GM12874 (cell line): Measurements from ENCODE around the gene ARID5A.
A peak's percentile ranks its signal among the peaks of the same experiment; 100 is the strongest.

Experiments used
- TF ChIP-seq, protein P1 (sequence below): IDR thresholded peaks from 2 replicates; pipeline ENCODE4 v1.5.1; 2011; ENCODE audit warnings: low read depth, mild to moderate bottlenecking, control low read depth, low read length, moderate library complexity; ENCODE audit not compliant: insufficient read depth

Gene ARID5A

GRCh38 chr2:96549466-96549785 lies 12.9 kb downstream of the ARID5A start:
- TF ChIP-seq, protein P1, sequence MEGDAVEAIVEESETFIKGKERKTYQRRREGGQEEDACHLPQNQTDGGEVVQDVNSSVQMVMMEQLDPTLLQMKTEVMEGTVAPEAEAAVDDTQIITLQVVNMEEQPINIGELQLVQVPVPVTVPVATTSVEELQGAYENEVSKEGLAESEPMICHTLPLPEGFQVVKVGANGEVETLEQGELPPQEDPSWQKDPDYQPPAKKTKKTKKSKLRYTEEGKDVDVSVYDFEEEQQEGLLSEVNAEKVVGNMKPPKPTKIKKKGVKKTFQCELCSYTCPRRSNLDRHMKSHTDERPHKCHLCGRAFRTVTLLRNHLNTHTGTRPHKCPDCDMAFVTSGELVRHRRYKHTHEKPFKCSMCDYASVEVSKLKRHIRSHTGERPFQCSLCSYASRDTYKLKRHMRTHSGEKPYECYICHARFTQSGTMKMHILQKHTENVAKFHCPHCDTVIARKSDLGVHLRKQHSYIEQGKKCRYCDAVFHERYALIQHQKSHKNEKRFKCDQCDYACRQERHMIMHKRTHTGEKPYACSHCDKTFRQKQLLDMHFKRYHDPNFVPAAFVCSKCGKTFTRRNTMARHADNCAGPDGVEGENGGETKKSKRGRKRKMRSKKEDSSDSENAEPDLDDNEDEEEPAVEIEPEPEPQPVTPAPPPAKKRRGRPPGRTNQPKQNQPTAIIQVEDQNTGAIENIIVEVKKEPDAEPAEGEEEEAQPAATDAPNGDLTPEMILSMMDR: no peak

DNA sequence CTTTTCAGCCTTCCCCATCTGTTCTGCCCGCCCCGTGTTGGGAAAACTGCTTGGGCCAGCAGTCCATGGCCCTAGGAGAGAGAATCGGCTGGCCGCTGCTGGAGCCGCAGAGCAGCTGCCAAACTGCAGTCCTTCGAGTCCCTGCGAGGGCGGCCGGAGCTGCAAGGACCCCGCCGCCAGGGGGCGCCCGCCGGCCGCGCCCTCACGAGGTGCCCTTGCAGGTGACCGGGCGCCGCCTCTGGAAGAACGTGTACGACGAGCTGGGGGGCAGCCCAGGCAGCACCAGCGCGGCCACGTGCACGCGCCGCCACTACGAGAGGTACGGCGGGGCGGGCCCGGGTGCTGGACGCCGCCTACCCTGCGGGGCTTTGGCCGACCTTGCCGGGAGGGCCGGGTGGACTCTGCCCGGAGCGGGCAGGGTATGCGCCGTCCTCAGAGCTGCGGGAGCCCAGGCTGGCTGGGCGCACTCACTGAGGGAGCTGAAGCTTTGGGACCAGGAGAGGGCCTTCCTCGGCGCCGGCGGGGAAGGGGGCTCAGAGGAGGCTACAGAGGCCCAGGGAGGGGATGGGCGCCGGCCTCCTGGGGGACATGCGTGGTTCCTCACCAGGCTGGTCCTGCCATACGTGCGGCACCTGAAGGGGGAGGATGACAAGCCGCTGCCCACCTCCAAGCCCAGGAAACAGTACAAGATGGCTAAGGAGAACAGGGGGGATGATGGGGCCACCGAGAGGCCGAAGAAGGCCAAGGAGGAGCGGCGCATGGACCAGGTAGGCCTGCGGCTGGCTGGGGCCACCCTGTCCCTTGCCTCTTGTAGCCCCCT lies 13.6 kb downstream of the ARID5A start:
- TF ChIP-seq, protein P1: peak; percentile 23; the same call in 1 of the 2 replicates

GRCh38 chr2:96550787-96551604 lies 14.4 kb downstream of the ARID5A start:
- TF ChIP-seq, protein P1: no peak

- TF ChIP-seq, protein P1: no peak
These were observed 15.2 kb downstream of the ARID5A start for GRCh38 chr2:96551605-96552314.

DNA sequence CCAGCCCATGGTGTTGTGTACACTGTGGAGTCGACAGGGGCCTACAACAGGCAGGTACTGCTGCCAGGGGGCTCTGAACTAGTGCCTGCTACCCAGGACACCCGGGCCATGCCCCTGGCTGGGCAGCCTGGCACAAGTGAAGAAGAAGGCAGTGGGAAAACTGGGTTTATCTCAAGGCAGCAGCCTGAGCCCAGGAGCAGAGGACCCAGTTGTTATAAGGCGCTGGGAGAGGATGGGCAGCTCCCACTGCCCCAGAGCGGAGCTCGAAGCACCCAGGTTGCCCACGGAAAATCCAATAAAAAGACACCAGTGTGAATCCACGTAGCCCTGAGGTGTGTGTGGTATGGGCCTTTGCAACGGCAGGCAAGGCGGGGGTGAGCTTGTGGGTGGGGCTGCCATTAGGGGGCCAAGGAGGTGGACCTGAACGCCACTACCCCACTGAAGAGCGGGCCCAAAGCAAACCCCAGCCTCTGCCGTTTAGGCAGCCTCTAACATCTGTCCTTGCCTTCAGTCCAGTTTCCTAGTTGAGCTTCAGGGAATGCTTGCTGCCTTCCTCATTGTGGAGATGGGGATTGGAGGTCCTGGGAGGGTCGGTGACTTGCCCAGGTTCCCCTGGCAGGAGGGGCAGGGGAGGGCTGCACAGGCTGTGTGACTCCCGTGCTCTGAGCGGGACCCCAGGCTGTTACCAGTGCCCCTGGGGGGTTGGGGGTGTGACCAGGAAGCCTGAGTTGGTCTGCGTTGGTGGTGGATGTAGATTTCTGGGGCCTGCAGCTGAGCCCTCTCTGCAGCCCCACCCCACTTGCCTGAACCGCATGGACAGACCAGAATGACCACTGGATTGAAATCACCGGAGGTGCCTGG lies 16.0 kb downstream of the ARID5A start:
- TF ChIP-seq, protein P1: no peak

GRCh38 chr2:96553176-96553956 lies 16.8 kb downstream of the ARID5A start:
- TF ChIP-seq, protein P1: no peak
